Measurements from ENCODE around the gene KCTD2. TPM values are rescaled to one million over a fixed set of nuclear protein-coding genes. Genes with fewer than 3 reads are reported as not detected.

Gene KCTD2
- polyA plus RNA-seq, 2 of the 4 experiments (the other 2 are of a cell fraction) = 18.8 to 31.3 TPM

- WGBS (ENCODE audit: missing lambda C conversion rate) = 57% methylated on average over 5 of the region's 5 CpGs
- H3K27ac ChIP-seq = peak overlapping the region; percentile 93 to 97
- TF ChIP-seq PHF8 (IDR thresholded peaks at IDR 0.05; ENCODE audit: borderline replicate concordance, low read depth) = no peak
- 0 out of 4 replicates have a peak, but pooled peaks of 1 of the 2 experiments have one; percentile 33 for TF ChIP-seq CEBPB (IDR thresholded peaks at IDR 0.05)
- ATAC-seq (no peak), DNase-seq (ENCODE audit: low read depth in 1 of 2, low spot score in 1 of 2) (no peak), FAIRE-seq (no peak)
- ChIA-PET POLR2A (interaction anchor here (0.6 to 2.7 kb wide), 3 partner anchors 12 to 216 kb away, joined by 5 to 21 read pairs (median 5); no protein-coding TSS in a partner anchor), CTCF (interaction anchor here (0.7 to 81.8 kb wide), 9 partner anchors 8 to 153 kb away, joined by 3 to 3429 read pairs (median 13); partner anchors contain the start of genes ARMC7 and NT5C)
- H3K4me1 ChIP-seq = peaks cover 16% of the 10 kb centered on the region
- H3K4me2 ChIP-seq = peak overlapping the region; percentile 97
- no peaks in the 10 kb centered on the region for H3K9me3 ChIP-seq
- H3K4me3 ChIP-seq = peak overlapping the region; percentile 94
Observed at GRCh38 chr17:75048249-75048878, 1.3 kb downstream of the KCTD2 start.

GRCh38 chr17:75049057-75049456 is 2.0 kb downstream of the KCTD2 start:
- CTCF ChIA-PET = interaction anchor here (1.0 to 81.8 kb wide), 9 partner anchors 9 to 153 kb away, joined by 3 to 3429 read pairs (median 13); partner anchors contain the start of genes ARMC7, MRPL58 and NT5C
- TF ChIP-seq TP53 (CRISPR knock-in tag; IDR thresholded peaks at IDR 0.05) (no peak), E2F6 (IDR thresholded peaks at IDR 0.05; ENCODE audit: borderline replicate concordance, low read depth) (no peak), JUN (IDR thresholded peaks at IDR 0.05) (no peak), NR3C1 (IDR thresholded peaks at IDR 0.05) (no peak), FOXS1 (CRISPR knock-in tag; IDR thresholded peaks at IDR 0.05) (no peak), BHLHE40 (IDR thresholded peaks at IDR 0.05; ENCODE audit: low read depth, low read length) (no peak), CTCF (IDR thresholded peaks at IDR 0.05) (no peak), HOXB5 (CRISPR knock-in tag; IDR thresholded peaks at IDR 0.05) (no peak), MYC (IDR thresholded peaks at IDR 0.05; ENCODE audit: borderline replicate concordance, low read length) (no peak), NPAS2 (CRISPR knock-in tag; IDR thresholded peaks at IDR 0.05; ENCODE audit: borderline replicate concordance) (no peak), REST (IDR thresholded peaks at IDR 0.05) (no peak), POLR2AphosphoS2 (conservative IDR thresholded peaks at IDR 0.05; ENCODE audit: low read length) (no peak), HEYL (CRISPR knock-in tag; IDR thresholded peaks at IDR 0.05) (no peak), CHD4 (IDR thresholded peaks at IDR 0.05; ENCODE audit: borderline replicate concordance) (no peak), RARB (CRISPR knock-in tag; IDR thresholded peaks at IDR 0.05) (no peak), MAFK (IDR thresholded peaks at IDR 0.05; ENCODE audit: partially characterized antibody) (no peak), CHD2 (IDR thresholded peaks at IDR 0.05; ENCODE audit: low read length, partially characterized antibody) (no peak), KDM1A (IDR thresholded peaks at IDR 0.05; ENCODE audit: low read depth) (no peak), HES2 (IDR thresholded peaks at IDR 0.05) (no peak)
- TF ChIP-seq, protein P1, sequence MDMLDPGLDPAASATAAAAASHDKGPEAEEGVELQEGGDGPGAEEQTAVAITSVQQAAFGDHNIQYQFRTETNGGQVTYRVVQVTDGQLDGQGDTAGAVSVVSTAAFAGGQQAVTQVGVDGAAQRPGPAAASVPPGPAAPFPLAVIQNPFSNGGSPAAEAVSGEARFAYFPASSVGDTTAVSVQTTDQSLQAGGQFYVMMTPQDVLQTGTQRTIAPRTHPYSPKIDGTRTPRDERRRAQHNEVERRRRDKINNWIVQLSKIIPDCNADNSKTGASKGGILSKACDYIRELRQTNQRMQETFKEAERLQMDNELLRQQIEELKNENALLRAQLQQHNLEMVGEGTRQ (IDR thresholded peaks at IDR 0.05) = no peak
- Histone ChIP-seq H3K9me3 (no peaks in the 10 kb centered on the region), H3K27ac (no peak overlapping the region), H3K4me3 (no peak overlapping the region), H3K4me2 (peak overlapping the region; percentile 97), H3K4me1 (peaks cover 16% of the 10 kb centered on the region)
- FAIRE-seq (no peak), ATAC-seq (no peak), DNase-seq (ENCODE audit: low read depth in 1 of 2, low spot score in 1 of 2) (no peak)
- POLR2A ChIA-PET = interaction anchor here (0.6 kb wide), 1 partner anchor 216 kb away, joined by 5 read pairs; no protein-coding TSS in a partner anchor
- WGBS (ENCODE audit: missing lambda C conversion rate) = 80% methylated on average over 5 of the region's 5 CpGs
